HepG2 (cell line): Measurements from ENCODE around the gene SPNS3. TPM values are rescaled to one million over a fixed set of nuclear protein-coding genes. Genes with fewer than 3 reads are reported as not detected.
A peak's percentile ranks its signal among the peaks of the same experiment; 100 is the strongest.

ENCODE experiments used
- AFF4 ChIP-seq: sonication (generic); formaldehyde crosslinking; IDR thresholded peaks from 2 replicates; pipeline ENCODE4 v1.4.0; 2020; ENCODE audit warnings: missing genetic modification reagents
- ARNT2 ChIP-seq: sonication (generic); formaldehyde crosslinking; IDR thresholded peaks from 2 replicates; pipeline ENCODE4 v1.8.0; 2022; ENCODE audit warnings: mild to moderate bottlenecking, low read depth, missing genetic modification reagents, moderate library complexity
- BRCA1 ChIP-seq: sonication (generic); formaldehyde crosslinking; IDR thresholded peaks from 2 replicates; pipeline ENCODE4 v1.4.0; 2020; ENCODE audit warnings: missing genetic modification reagents
- RFX3 ChIP-seq: IDR thresholded peaks from 2 replicates; pipeline ENCODE4 v1.6.1; 2016; ENCODE audit warnings: missing biosample characterization, missing genetic modification reagents
- SPEN ChIP-seq: sonication (generic); formaldehyde crosslinking; IDR thresholded peaks from 2 replicates; pipeline ENCODE4 v1.5.1; 2020; ENCODE audit warnings: low read depth, mild to moderate bottlenecking, missing genetic modification reagents
- TBX3 ChIP-seq: fragments of 450-650 bp; IDR thresholded peaks from 2 replicates; pipeline ENCODE4 v1.6.1; 2017; ENCODE audit warnings: antibody characterized with exemption, mild to moderate bottlenecking, inconsistent platforms, borderline replicate concordance
- TCF7L2 ChIP-seq: IDR thresholded peaks from 2 replicates; pipeline ENCODE4 v1.6.1; 2011; ENCODE audit warnings: mild to moderate bottlenecking, low read depth, low read length, moderate library complexity
- ZFP36 ChIP-seq: fragments of 150-350 bp; IDR thresholded peaks from 2 replicates; pipeline ENCODE4 v1.6.1; 2018; ENCODE audit warnings: borderline replicate concordance, low read length, low read depth; ENCODE audit not compliant: partially characterized antibody
- ZNF20 ChIP-seq: sonication (generic); formaldehyde crosslinking; IDR thresholded peaks from 2 replicates; pipeline ENCODE4 v1.4.0; 2020; ENCODE audit warnings: mild to moderate bottlenecking, moderate library complexity, missing genetic modification reagents
- ZNF382 ChIP-seq: sonication (generic); formaldehyde crosslinking; IDR thresholded peaks from 2 replicates; pipeline ENCODE4 v1.5.0; 2020; ENCODE audit warnings: missing genetic modification reagents, mild to moderate bottlenecking, borderline replicate concordance
- ZNF547 ChIP-seq: sonication (generic); formaldehyde crosslinking; IDR thresholded peaks from 2 replicates; pipeline ENCODE4 v1.5.1; 2020; ENCODE audit warnings: mild to moderate bottlenecking, missing genetic modification reagents
- ZNF597 ChIP-seq: sonication (generic); formaldehyde crosslinking; IDR thresholded peaks from 2 replicates; pipeline ENCODE4 v1.5.0; 2020; ENCODE audit warnings: missing genetic modification reagents
- ZNF605 ChIP-seq: sonication (generic); formaldehyde crosslinking; IDR thresholded peaks from 2 replicates; pipeline ENCODE4 v1.8.0; 2022; ENCODE audit warnings: mild to moderate bottlenecking, missing genetic modification reagents
- ZNF768 ChIP-seq: sonication (generic); formaldehyde crosslinking; IDR thresholded peaks from 2 replicates; pipeline ENCODE4 v1.4.0; 2020; ENCODE audit warnings: missing genetic modification reagents
- polyA plus RNA-seq, 8 experiments: library from polyadenylated mRNA; depleted of rRNA in 3 of 8; stranded (reverse) in 7 of 8; unstranded in 1 of 8; fragments of >200 nt; fragmentation: Illumina TruSeq in 4 of 8; extraction: Trizol in 4 of 8; gene quantifications; 2 replicates each; pipeline versions ENCODE4 v1.2.1 to v1.2.3, GENCODE V29; 2011 to 2016; ENCODE audit warnings: low read depth in 4 of 8, missing spikeins in 1 of 8, mixed read lengths in 1 of 8; ENCODE audit not compliant: insufficient read depth in 1 of 8
- total RNA-seq, 5 experiments: library from RNA; depleted of rRNA; stranded (reverse); fragments of >200 nt; fragmentation: Illumina TruSeq; extraction: Trizol; gene quantifications; 2 replicates each; pipeline ENCODE4 v1.2.3, GENCODE V29; 2016; ENCODE audit warnings: low read depth in 1 of 5
- TF ChIP-seq, protein P1 (sequence below): sonication (generic); formaldehyde crosslinking; IDR thresholded peaks from 2 replicates; pipeline ENCODE4 v1.4.0; 2020; ENCODE audit warnings: missing genetic modification reagents
- TF ChIP-seq, protein P2 (sequence below): IDR thresholded peaks from 2 replicates; pipeline ENCODE4 v1.6.1; 2016; ENCODE audit warnings: low read depth, control low read depth
- TF ChIP-seq, protein P3 (sequence below): sonication (generic); formaldehyde crosslinking; IDR thresholded peaks from 2 replicates; pipeline ENCODE4 v1.4.0; 2020; ENCODE audit warnings: missing genetic modification reagents, borderline replicate concordance

The SPNS3 gene
- total and polyA plus RNA-seq, 2 of the 13 experiments (the other 11 are each of a cell fraction or from before 2014, with no cell fraction given): not detected

DNA sequence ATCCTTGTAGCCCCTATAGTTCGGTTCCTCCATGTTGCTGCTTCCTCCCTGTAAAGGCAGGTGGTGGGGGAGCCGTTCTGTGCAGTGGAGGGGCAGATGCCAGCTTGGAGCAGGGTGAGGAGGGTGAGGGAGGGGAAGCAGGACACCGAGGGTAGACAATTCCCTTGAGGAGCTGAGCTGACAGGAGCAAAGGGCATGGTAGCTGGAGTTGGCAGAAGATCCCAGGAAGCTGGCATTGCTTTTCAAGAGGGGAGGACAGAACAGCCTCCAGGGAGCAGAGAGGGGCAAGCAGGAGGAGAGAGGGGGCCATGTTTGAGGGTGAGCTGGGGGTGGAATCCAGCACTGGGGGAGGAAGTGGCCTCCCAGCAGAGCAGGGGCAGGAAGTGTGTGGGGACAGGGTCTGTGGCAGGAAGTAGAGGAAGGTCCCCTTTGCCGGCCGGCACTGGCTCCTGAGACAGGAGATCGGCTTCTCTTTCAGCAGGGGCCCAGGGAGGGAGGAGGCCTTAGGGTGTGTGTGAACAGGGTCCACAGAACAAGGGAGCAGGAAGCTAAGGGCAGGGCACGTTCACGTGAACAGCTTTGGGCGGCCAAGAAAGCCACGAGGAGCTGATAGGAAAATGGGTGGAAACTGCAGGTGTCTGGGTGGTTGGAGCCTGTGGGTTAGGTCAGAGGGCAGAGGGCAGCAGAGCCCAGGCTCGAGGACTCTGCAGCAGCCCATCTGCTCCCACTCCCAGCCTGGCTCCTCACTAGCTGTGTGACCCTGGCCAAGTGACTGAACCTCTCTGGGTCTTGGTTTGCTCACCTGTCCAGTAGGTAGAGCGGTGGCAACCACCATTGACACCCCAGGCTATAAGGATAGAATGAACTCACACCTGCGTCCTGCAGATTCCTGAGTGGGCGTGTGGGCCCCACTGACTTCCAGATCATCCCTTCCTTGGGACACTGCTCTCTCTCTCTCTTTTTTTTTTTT, 47.5 kb downstream of the SPNS3 start (continued):
- TF ChIP-seq ARNT2 (CRISPR knock-in tag) (no peak), ZNF605 (peak; percentile 56; the same call in 1 of the 2 replicates), TBX3 (no peak), RFX3 (CRISPR knock-in tag) (no peak), ZNF597 (CRISPR knock-in tag) (no peak), BRCA1 (CRISPR knock-in tag) (no peak), ZNF547 (peak; percentile 67; the same call in 1 of the 2 replicates), ZNF382 (CRISPR knock-in tag) (no peak), AFF4 (CRISPR knock-in tag) (no peak), ZNF20 (CRISPR knock-in tag) (no peak), ZNF768 (CRISPR knock-in tag) (peak; percentile 99), ZFP36 (peak; percentile 21), SPEN (CRISPR knock-in tag) (0 out of 2 replicates have a peak, but pooled peaks have one; percentile 35), TCF7L2 (no peak)
- TF ChIP-seq, protein P1, sequence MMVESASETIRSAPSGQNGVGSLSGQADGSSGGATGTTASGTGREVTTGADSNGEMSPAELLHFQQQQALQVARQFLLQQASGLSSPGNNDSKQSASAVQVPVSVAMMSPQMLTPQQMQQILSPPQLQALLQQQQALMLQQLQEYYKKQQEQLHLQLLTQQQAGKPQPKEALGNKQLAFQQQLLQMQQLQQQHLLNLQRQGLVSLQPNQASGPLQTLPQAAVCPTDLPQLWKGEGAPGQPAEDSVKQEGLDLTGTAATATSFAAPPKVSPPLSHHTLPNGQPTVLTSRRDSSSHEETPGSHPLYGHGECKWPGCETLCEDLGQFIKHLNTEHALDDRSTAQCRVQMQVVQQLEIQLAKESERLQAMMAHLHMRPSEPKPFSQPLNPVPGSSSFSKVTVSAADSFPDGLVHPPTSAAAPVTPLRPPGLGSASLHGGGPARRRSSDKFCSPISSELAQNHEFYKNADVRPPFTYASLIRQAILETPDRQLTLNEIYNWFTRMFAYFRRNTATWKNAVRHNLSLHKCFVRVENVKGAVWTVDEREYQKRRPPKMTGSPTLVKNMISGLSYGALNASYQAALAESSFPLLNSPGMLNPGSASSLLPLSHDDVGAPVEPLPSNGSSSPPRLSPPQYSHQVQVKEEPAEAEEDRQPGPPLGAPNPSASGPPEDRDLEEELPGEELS (CRISPR knock-in tag): no peak
- TF ChIP-seq, protein P2, sequence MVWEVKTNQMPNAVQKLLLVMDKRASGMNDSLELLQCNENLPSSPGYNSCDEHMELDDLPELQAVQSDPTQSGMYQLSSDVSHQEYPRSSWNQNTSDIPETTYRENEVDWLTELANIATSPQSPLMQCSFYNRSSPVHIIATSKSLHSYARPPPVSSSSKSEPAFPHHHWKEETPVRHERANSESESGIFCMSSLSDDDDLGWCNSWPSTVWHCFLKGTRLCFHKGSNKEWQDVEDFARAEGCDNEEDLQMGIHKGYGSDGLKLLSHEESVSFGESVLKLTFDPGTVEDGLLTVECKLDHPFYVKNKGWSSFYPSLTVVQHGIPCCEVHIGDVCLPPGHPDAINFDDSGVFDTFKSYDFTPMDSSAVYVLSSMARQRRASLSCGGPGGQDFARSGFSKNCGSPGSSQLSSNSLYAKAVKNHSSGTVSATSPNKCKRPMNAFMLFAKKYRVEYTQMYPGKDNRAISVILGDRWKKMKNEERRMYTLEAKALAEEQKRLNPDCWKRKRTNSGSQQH: no peak
- TF ChIP-seq, protein P3, sequence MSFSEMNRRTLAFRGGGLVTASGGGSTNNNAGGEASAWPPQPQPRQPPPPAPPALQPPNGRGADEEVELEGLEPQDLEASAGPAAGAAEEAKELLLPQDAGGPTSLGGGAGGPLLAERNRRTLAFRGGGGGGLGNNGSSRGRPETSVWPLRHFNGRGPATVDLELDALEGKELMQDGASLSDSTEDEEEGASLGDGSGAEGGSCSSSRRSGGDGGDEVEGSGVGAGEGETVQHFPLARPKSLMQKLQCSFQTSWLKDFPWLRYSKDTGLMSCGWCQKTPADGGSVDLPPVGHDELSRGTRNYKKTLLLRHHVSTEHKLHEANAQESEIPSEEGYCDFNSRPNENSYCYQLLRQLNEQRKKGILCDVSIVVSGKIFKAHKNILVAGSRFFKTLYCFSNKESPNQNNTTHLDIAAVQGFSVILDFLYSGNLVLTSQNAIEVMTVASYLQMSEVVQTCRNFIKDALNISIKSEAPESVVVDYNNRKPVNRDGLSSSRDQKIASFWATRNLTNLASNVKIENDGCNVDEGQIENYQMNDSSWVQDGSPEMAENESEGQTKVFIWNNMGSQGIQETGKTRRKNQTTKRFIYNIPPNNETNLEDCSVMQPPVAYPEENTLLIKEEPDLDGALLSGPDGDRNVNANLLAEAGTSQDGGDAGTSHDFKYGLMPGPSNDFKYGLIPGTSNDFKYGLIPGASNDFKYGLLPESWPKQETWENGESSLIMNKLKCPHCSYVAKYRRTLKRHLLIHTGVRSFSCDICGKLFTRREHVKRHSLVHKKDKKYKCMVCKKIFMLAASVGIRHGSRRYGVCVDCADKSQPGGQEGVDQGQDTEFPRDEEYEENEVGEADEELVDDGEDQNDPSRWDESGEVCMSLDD: no peak
